ENCODE data around the gene TLL2.

TLL2 gene

DNA sequence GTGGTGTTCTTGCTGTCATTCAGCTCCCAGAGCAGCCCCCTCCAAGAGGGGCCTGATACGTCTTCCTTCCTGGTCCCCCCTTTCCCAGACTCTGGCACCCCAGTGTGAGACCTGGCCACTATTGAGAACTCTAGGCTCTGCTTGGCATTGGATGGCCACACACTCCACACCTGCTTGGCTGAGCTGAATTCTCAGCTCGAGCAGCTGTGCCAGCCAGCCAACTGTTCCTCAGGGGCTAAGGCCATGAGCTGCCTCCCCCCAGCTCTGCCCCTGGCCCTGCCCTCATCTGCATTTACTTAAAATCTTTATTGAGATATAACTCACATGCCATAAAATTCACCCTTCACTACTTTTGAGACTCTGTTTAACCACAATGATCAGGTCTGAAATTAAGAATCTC, 6.7 kb downstream of the TLL2 start:
- no peak for DNase-seq (ENCODE audit: low read depth)

DNA sequence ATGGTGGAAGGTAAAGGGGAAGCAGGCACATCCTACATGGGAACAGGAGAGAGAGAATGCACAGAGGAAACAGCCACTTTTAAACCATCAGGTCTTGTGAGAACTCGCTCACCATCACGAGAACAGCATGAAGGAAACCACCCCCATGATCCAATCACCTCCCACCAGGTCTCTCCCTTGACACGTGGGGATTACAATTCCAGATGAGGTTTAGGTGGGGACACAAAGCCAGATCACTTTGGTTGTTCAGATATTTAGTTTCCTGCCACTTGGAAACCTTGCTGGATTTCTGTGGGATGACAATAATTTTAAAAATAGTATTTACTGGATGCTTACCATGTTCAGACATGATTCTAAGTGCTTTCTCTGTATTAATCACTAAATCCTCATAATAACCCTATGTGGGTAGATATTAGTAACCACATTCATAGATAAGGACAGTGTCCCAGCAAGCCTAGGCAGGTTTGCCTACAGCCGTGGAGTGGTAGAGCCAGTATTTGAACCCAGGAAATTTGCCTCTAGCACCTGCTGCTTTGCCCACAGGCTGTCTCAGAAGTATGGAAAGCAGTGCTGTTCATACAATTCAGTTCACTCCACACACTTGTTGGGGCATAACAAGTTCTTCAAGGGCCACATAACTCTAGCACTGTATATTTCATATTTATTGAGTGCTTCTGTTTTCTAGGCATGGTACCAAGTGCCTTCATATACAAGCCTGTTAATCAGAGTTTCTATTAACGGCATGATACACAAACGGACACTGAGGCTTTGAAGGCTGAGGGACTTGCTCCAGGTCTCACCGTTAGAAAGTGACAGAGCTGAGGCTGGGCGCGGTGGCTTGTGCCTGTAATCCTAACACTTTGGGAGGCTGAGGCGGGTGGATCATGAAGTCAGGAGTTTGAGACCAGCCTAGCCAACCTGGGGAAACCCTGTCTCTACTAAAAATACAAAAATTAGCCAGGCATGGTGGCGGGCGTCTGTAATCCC, 8.3 kb downstream of the TLL2 start:
- no peak for DNase-seq (ENCODE audit: low read depth)

DNA sequence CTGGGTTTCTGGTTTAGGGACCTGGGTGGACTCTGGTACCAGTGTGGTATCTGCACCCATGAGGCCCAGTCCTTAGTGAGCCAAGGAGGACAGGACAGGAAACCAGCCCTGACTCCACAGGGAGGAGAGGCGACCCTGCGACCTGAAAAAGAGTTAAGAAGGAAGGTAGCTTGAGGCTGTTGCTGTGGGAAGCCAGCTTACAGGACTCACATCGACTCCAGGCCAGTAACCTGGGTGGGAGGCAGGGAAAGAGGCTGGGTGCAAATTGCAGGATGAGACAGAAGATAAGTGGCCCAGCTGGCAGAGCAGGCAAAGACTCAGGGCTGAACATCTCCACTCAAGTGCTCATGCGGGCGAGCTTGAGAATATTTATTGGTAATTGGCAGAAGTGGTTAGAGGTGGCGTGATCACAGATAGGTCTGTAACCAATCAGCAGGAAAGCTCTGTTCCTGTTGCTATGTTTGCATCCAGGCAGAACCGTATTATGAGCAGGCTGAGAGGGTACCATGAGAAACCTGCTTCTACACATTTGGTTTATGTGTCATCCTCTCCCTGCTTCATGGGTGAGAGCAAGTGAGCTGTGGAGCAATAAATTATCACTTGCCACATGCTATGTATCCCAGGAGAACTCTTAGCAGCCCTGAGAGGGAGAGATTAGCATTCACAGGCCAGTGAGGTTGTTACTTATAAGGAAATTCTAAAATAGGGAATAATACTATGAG, 11.0 kb downstream of the TLL2 start:
- no peak for DNase-seq (ENCODE audit: low read depth)

DNA sequence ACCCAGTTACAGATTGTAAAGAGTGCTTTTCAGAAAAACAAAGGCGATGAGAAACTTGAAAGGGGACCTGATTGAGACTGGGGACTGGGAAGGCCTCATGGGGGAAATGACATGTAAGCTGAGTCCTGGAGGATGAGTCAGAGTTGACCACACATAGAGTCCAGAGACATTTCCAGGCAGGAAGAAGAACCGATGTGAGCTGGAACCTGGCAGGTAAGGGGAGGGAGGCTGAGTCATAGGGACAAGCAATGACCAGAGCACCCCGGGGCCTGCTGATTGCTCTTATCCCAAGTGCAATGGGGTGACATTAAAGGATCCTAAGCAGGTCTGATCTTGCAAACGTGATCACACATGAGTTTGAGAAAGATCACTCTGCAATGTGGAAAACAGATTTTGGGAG, 11.7 kb downstream of the TLL2 start:
- DNase-seq (ENCODE audit: low read depth), result no peak

DNA sequence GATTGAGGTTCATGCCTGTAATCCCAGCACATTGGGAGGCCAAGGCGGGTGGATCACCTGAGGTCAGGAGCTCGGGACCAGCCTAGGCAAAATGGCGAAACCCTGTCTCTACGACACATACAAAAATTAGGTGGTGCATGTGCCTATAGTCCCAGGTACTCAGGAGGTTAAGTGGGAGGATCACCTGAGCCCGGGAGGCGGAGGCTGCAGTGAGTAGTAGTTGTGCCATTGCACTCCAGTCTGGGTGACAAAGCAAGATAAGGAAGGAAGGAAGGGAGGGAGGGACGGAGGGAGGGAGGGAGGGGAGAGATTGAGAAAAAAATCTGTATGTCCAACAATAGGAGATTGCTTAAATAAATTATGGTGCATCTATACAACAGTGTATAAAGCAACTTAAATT, 13.2 kb downstream of the TLL2 start:
- DNase-seq (ENCODE audit: low read depth), result no peak

DNA sequence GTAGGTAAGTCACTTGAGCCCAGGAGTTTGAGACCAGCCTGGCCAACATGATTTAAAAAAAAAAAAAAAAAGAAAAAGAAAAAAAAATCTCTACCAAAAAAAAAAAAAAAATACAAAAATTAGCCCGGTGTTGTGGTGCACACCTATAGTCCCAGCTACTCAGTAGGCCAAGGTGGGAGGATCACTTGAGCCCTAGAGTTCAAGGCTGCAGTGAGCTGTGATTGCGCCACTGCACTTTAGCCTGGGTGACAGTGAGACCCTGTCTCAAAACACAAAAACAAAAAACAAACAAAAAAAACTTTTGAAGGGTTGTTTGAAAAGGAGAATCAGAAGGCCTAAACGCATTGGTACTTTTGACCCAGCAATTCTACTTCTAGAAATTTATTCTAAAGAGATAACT, 13.7 kb downstream of the TLL2 start:
- no peak for DNase-seq (ENCODE audit: low read depth)

DNA sequence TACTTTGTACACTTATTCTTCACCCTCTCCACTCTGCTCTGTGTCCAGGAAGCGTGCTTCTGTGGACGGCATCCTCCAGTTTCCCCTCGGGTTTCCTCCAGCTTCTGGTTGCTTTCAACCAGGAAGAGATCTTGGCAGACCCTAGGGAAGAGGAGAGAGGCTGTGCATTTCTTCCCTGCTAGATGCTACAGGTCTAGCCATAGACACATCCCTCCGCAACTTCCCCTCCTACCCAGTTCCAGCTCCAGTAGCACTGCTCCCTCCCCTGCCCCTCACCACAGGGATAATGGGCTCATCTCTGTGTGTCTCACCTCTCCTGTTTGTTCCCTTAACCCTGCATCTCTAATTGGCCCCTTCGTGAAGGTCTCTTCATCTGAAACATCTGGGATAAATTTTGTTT, 16.3 kb downstream of the TLL2 start:
- DNase-seq (ENCODE audit: low read depth), result no peak

DNA sequence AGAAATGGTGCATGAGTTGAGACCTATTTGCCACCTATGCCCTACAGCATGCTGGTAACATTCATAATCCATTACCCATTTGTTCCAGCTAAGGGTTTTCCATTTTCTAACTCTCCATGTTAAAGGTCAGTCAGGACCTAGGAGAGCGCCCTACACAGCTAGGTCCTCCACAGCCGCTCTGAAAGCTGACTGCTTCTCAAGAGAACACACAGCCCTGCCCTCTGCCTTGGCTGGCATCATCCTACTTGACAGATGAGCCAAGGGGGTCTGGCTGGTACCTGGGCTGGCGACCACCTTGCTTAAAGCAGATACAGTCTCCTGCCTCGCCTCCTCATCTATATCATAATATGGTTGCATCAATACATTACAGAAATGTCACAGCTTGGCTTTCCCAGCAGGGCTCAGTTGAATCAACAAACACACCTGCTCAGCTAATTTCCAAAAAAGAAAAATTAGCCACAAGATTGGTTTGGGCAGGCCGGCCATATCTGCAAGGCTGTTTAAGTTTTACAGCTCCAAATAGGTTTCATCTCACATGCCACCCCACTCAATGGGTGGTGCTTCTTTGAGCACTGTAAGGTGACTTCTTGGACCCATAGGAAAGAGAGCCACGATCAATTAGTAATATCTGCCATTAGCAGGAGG, 17.3 kb downstream of the TLL2 start:
- DNase-seq (ENCODE audit: low read depth), result no peak

DNA sequence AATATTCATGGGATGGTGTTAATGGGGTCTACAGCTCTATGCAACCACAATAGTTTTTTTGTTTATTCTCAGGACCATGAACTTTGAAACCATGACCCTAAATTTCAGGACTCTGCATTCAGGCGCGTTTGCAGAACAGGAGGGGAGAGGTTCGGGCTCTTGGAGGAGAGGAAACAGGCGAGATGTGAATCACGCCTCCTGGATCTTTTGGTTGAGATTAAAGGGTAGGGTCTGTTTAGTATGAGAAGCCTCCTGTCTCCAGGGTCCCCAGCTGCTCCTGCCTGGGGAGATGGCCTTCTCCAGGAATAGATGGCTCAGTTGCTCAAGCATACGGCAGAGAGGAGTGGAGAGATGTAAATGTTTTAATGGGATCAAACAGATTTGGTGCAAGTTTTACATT, 18.2 kb downstream of the TLL2 start:
- DNase-seq (ENCODE audit: low read depth), result no peak

DNA sequence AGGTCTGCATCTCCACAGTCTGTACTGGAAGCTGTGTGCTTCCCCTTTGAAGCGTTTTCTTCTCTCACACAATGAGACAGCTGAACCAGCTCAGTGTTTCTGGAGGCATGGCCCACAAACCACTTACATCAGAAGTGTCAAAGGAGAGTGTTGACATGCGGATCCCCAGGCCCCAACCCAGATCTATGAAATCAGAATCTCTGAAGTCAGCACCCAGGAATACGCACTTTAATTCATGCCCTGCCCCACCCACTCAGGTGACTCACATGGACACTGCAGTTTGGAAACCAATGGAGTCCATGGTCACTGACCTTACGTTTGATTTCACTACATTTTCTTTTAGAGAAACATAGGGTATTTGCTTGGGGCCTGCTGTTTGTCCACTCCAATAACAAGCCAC, 19.0 kb downstream of the TLL2 start:
- no peak for DNase-seq (ENCODE audit: low read depth)

DNA sequence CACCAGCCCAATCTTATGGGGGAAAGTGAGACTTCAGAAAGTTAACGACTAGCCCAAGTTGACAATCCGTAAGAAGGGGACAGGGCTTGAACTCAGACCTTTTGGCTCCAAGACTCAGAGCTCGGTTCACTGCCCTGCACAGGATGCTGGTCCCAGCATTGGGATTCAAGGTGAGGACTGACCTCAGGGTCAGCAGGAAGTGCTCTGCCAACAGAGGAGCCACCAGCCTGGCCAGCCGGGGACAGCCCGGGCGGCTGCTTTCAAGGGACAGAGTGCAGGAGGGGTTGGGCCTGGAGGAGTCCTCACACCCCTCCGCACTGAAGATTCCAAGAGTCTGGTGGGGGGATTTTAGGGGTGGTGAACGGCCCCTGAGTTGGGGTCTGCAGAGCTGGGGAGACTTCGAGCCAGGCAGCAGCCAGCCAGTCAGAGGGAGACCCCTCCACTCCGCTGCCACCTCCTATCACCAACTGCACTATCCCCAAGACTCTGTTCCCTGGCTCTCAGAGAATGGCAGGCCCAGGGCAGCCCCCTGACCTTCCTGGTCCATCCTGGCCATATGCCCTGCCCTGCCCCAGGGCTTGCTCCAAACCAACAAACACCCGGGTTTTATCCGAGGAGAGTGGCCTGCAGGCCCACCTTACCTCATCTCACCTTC, 19.7 kb downstream of the TLL2 start:
- no peak for DNase-seq (ENCODE audit: low read depth)

DNA sequence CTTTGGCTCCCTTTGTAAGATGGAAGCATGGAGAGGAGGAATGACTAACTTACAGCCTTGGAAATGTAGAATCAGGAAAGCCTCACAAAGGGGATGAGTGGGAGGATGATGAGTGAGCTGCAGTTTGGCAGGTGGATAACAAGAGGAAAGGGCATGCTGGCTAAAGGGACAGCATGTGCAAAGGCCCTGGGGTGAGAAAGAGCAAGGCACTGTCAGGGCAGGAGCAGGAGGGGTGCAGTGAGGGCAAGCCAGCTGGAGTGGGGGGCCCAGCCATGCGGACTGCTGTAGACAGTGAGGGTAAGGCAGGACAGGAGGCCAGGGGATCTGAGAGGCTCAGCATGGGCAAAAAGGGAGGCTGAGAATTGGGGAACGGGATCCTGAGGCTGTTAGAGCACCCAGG, 20.5 kb downstream of the TLL2 start:
- DNase-seq (ENCODE audit: low read depth), result no peak

DNA sequence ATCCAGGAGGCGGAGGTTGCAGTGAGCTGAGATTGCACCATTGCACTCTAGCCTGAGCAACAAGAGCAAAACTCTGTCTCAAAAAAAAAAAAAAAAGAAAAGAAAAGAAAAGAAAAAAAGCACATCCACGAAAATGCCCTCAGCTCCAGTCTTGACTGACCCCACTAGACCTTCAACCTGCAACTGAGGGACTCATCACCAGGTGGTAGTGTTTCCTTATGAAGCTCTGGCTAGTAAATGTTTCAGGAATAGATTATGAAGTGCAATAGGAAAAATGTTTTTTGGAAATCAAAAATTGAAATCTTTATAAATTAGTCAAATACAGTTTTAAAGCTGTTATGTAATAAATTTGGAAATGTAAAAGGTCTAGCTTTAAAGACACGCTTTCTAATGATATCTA, 22.4 kb downstream of the TLL2 start:
- DNase-seq (ENCODE audit: low read depth), result no peak

DNA sequence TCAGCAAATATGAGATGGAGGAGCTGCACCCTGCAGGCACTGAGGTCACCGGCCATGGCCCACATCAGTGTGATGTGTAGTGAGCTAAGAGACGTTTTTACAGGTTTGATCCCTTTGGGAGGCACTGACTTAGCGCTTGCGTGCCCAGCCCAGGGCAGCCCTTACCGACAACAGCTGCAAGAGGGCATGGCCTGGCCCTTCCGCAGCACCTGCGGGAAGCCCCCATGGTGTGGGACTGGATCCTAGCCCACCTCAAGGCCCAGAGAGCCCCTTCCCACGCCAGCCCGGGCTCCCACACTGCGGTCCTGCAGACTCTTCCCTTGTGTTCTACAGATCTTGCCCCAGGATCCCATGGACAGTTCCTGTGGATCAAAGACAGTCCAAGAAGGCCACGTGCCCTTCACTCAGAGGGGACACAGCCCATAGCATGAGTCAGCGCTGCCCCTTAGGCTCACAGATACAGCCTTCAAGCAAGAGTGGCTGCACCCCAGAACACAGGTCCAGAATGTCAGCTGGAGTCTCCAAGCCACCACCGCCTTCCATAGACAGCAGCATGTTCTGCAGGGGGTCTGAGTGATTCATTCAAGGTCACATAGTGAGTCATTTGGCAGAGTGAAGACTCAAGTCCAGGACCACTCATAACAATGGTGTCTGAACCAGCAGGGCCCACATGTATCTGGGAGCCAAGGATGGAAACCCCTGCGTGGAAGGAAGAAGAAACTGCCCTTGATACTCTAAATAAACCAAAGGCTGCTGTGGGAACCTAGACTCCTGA, 25.4 kb downstream of the TLL2 start:
- no peak for DNase-seq (ENCODE audit: low read depth)

DNA sequence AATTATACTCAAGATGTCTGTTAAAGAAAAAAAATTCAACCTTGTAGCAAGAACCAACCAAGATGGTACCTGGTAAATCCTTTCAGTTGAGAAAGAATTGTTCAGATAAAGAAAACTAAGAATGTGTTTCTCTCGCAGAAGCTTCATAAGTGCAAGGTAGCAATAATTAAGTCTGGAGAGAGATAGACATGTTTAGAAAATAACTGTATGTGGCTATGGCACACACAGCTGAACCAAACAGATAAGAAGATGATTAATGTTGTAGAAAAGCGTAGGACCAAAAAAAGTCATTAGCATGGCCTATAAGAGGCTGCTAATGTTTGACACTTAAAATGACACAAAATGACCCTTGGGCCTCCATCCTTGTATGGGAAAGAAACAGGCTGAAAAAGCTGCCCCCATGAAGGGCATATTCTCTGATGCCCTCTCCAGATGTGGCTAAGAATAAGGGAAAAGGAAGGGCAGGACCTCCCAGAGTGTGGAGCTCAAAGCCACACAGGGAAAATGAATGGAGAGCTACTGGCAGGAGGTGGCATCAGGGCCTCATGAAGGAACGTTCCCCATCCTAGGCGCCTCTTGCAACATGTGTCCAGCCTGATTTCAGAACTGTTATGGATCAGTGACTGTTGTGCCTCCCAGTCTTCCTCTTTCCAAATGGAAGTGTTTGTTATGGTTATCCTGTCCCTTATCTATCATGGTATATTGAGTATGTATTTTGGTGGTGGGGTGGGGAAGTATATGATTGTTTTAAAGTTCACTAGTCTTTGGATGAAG, 30.7 kb downstream of the TLL2 start:
- DNase-seq (ENCODE audit: low read depth), result no peak

DNA sequence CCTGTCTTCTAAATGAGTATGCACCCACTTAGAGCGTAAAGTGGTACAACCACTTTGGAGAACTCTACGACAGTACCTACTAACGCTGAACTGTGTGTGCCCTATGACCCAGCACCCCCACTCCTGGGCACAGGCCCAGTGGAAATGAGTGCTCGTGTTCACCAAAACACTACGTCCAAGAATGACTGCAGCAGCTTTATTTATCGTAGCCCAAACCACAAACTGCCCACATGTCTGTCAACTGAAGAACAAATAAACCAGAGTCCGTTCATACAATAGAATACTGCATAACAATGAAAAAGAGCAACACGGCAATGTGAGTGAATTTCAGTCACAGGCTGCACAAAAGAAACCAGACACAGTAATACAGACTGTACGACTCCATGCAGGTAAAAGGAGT, 35.4 kb downstream of the TLL2 start:
- no peak for DNase-seq (ENCODE audit: low read depth)

DNA sequence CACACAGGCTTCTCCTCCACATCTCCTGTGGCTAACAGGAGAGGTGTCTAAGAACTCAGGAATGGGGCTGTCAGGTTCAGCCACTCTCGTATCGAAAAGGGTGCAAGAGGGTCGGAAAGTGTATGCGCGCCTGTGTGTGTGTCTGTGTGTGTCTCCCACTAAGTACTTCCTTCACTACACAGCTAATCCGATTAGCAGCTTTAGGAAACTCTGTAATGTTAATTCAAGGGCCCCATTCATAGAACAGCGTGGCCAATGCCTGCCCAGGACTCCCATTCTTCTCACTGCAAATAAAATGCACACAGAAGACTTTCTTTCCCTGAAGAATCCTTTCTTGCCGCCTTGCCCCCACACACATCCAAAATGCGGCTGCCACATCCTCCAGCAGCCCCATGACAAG, 39.9 kb downstream of the TLL2 start:
- DNase-seq (ENCODE audit: low read depth), result no peak

DNA sequence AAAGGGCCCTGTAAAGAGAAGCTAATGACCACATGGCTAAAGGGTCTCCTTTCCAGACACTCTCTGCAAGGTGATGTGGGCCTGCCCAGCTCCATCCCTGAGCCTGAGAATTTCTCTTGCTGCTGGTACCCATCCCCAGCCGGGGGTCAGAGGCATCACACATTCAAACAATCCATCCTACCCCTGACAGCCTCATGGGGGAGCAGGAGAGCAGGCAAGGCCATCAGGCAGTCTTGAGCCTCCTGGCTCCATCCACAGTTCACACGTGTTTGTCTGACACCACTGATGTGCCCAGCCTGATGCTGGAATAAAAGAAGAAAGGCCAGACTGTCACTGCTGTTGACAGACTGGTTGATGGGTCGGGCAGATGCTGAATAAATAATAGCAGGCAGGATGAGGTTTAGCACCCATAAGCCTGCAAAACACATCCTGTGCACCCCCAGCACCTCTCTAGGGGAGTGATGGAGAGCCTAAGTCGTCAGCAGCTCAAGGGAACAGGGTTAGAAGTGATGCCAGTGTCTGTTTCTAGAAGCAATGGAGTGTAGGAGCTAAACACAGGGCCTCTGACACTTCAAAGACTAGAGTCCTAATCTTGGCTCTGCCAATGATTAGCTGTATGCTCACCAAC, 43.5 kb downstream of the TLL2 start:
- no peak for DNase-seq (ENCODE audit: low read depth)

DNA sequence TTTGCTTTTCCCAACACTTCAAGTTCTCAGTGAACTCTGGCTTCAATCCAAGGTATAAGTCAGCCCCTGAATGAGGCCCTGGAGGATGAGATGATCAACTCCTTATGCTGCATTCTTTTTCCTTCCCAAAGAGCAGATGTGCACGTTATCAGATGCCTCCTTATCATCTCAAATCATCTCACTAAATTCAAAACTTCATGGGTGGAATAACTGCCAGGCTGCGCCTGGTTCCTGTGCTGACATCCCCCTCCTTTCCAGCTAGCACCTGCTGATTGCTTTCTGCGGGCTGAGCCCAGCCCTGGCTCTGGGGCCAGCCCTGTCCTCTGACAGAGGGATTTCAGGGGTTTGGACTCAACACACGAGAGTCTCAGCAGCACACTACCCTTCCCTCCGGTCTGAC, 44.9 kb downstream of the TLL2 start:
- DNase-seq (ENCODE audit: low read depth), result no peak

DNA sequence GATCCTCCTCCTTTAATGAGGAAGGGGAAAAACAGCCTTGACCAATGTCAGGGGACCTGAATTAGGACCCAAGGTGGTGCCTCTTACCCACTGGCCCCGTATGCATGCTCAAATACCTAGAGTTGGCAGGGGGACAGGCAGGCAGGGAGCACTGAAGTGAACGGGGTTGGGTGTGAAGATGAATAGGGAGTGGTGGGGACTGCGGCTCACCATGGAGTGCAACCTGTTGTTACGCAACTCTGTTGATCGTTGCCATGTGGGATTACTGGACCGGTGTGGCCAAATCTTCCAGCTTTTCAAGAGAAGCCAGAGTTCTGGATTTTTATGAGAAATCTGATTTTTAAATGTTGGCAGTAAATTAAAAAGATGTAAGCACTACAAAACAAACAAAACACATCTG, 48.1 kb downstream of the TLL2 start:
- DNase-seq (ENCODE audit: low read depth), result no peak
